Upper lobe of left lung (tissue), 4 donors: ENCODE results near the gene KL.

Experiments
- POLR2AphosphoS5 ChIP-seq, 2 donors: sonication (generic); formaldehyde crosslinking; IDR thresholded peaks; one replicate each; pipeline ENCODE4 v1.5.1; 2017; ENCODE audit warnings: antibody characterized with exemption in 2 of 2
- TF ChIP-seq, protein P1 (sequence below), 6 experiments: fragments of 450-650 bp in 4 of 6; fragments of 200-600 bp in 2 of 6; sonication (generic) in 2 of 6; IDR thresholded peaks; one replicate each; pipeline ENCODE4 v1.5.1; 2016 to 2019; ENCODE audit warnings: antibody characterized with exemption in 6 of 6

- TF ChIP-seq, protein P1, sequence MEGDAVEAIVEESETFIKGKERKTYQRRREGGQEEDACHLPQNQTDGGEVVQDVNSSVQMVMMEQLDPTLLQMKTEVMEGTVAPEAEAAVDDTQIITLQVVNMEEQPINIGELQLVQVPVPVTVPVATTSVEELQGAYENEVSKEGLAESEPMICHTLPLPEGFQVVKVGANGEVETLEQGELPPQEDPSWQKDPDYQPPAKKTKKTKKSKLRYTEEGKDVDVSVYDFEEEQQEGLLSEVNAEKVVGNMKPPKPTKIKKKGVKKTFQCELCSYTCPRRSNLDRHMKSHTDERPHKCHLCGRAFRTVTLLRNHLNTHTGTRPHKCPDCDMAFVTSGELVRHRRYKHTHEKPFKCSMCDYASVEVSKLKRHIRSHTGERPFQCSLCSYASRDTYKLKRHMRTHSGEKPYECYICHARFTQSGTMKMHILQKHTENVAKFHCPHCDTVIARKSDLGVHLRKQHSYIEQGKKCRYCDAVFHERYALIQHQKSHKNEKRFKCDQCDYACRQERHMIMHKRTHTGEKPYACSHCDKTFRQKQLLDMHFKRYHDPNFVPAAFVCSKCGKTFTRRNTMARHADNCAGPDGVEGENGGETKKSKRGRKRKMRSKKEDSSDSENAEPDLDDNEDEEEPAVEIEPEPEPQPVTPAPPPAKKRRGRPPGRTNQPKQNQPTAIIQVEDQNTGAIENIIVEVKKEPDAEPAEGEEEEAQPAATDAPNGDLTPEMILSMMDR (IDR thresholded peaks at IDR 0.05): no peak
- no peak for TF ChIP-seq POLR2AphosphoS5 (IDR thresholded peaks at IDR 0.05)
Observed at GRCh38 chr13:33111414-33112110, 95.3 kb downstream of the KL start.
